RWPE2 (cell line): ENCODE results near the gene MT1F.
A peak's percentile ranks its signal among the peaks of the same experiment; 100 is the strongest.

Experiments used
- ATAC-seq: fragments of 200-7000 bp; cut with Tn5 transposase; 3 replicates; pipeline ENCODE4 v1.9.1; 2021; ENCODE audit warnings: low read depth
- DNase-seq: peaks from one replicate; pipeline ENCODE4 v3.0.0-alpha.2; 2020; ENCODE audit warnings: low spot score
- H3K27ac ChIP-seq: fragments of 450-650 bp; 2 replicates; pipeline ENCODE4 v1.5.1; 2017; ENCODE audit warnings: mild to moderate bottlenecking; ENCODE audit not compliant: poor library complexity, severe bottlenecking
- H3K27me3 ChIP-seq: fragments of 250-450 bp; sonication (Bioruptor Pico); 2 replicates; pipeline ENCODE4 v1.5.1; 2021; ENCODE audit warnings: mild to moderate bottlenecking, moderate library complexity; ENCODE audit not compliant: insufficient read depth, poor library complexity, severe bottlenecking
- H3K36me3 ChIP-seq: fragments of 250-450 bp; sonication (Bioruptor Pico); 2 replicates; pipeline ENCODE4 v1.5.1; 2020; ENCODE audit warnings: low read depth, mild to moderate bottlenecking, moderate library complexity
- H3K4me1 ChIP-seq: fragments of 250-450 bp; sonication (Bioruptor Pico); 2 replicates; pipeline ENCODE4 v1.5.1; 2021; ENCODE audit warnings: mild to moderate bottlenecking, moderate library complexity; ENCODE audit not compliant: insufficient read depth, poor library complexity, severe bottlenecking
- H3K4me3 ChIP-seq: fragments of 250-450 bp; sonication (Bioruptor Pico); 2 replicates; pipeline ENCODE4 v1.5.1; 2021; ENCODE audit warnings: mild to moderate bottlenecking, moderate library complexity; ENCODE audit not compliant: severe bottlenecking
- H3K9me3 ChIP-seq: fragments of 250-450 bp; sonication (Bioruptor Pico); 2 replicates; pipeline ENCODE4 v1.5.1; 2021; ENCODE audit warnings: mild to moderate bottlenecking, moderate library complexity; ENCODE audit not compliant: severe bottlenecking
- TF ChIP-seq, protein P1 (sequence below): fragments of 450-650 bp; IDR thresholded peaks from one replicate; pipeline ENCODE4 v1.5.1; 2017; ENCODE audit warnings: mild to moderate bottlenecking, moderate library complexity; ENCODE audit not compliant: poor library complexity, severe bottlenecking

MT1F gene

DNA sequence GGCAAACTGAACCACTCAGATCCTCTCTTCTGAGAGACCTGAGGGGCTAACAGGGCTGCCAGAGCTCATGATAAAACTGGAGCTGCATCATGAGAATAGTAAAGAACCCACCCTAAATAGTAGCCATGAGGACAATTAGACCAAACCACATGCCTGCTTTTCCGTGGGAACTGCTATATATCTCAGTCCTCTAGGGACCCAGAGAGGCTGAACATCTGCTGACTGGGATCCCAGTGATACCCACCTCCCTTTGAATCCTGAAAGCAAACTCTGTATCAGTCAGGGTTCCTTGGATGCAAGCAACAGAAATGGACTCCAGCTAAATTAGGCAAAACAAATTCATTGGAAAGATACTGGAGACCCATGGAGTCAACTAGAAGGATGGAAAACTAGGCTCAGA is 31.0 kb downstream of the MT1F start:
- Histone ChIP-seq H3K4me1 (peaks cover 37% of the 10 kb centered on the region), H3K9me3 (no peaks in the 10 kb centered on the region), H3K4me3 (no peak overlapping the region), H3K27ac (peak overlapping the region; percentile 74), H3K36me3 (peaks cover 24% of the 10 kb centered on the region), H3K27me3 (no peaks in the 10 kb centered on the region)
- TF ChIP-seq, protein P1, sequence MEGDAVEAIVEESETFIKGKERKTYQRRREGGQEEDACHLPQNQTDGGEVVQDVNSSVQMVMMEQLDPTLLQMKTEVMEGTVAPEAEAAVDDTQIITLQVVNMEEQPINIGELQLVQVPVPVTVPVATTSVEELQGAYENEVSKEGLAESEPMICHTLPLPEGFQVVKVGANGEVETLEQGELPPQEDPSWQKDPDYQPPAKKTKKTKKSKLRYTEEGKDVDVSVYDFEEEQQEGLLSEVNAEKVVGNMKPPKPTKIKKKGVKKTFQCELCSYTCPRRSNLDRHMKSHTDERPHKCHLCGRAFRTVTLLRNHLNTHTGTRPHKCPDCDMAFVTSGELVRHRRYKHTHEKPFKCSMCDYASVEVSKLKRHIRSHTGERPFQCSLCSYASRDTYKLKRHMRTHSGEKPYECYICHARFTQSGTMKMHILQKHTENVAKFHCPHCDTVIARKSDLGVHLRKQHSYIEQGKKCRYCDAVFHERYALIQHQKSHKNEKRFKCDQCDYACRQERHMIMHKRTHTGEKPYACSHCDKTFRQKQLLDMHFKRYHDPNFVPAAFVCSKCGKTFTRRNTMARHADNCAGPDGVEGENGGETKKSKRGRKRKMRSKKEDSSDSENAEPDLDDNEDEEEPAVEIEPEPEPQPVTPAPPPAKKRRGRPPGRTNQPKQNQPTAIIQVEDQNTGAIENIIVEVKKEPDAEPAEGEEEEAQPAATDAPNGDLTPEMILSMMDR = no peak
- ATAC-seq (no peak), DNase-seq (no peak)

DNA sequence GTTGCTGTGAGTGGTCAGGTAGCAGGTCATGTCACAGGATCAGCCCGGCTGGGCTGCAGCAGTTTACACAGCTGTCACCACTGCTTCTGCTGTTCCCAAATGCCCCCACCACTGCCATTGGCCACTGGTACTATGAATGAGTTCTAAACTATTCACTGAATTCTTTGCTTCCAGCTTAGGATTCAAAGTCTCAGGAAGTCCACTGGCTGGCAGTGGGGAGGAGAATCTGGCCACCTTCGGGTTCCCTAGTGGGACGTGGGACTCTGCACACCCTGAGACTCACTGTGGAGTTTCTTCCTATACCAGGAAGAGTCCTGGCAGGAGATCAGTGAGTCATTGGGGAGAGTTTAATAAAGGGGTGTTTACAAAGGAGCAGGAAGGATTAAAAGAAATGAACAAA is 31.4 kb downstream of the MT1F start:
- H3K9me3 ChIP-seq = no peaks in the 10 kb centered on the region
- ATAC-seq = peak; percentile 15; the same call in 2 of the 3 replicates
- no peaks in the 10 kb centered on the region for H3K27me3 ChIP-seq
- peaks cover 35% of the 10 kb centered on the region for H3K4me1 ChIP-seq
- TF ChIP-seq, protein P1 = no peak
- H3K36me3 ChIP-seq = peaks cover 20% of the 10 kb centered on the region
- peak overlapping the region; percentile 74 for H3K27ac ChIP-seq
- no peak overlapping the region for H3K4me3 ChIP-seq
- no peak for DNase-seq

DNA sequence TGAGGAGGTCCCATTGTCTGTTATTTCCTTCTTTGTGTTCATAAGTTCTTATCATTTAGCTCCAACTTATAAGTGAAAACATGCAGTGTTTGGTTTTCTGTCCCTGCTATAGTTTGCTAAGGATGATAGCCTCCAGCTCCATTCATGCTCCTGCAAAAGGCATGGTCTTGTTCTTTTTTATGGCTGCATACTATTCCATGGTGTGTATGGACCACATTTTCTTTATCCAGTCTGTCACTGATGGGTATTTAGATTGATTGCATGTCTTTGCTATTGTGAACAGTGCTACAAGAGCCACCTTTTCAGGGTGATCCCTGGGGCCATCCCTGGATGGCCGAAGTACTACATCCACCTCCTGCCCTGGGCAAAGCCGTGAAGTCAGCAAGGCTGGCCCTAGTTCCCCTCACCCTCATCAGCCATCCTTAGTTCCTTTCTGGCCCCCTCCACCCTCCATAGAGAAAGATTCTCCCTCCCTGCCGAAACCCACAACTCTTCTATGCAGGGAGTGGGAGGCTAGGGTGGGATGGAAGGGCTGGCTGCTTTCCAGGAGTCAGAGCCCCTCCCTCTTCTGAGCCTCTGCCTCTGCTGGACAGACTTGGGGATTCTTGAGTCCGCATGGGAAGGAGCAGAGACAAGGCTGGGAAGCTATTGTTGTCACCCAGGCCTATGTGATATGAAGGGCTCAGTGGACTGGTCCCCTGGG is 32.8 kb downstream of the MT1F start:
- H3K36me3 ChIP-seq = peaks cover 14% of the 10 kb centered on the region
- no peak for DNase-seq
- H3K9me3 ChIP-seq = no peaks in the 10 kb centered on the region
- H3K4me3 ChIP-seq = no peak overlapping the region
- H3K27me3 ChIP-seq = no peaks in the 10 kb centered on the region
- no peak for ATAC-seq
- H3K4me1 ChIP-seq = peaks cover 25% of the 10 kb centered on the region
- TF ChIP-seq, protein P1 = no peak
- H3K27ac ChIP-seq = peak overlapping the region; percentile 74

DNA sequence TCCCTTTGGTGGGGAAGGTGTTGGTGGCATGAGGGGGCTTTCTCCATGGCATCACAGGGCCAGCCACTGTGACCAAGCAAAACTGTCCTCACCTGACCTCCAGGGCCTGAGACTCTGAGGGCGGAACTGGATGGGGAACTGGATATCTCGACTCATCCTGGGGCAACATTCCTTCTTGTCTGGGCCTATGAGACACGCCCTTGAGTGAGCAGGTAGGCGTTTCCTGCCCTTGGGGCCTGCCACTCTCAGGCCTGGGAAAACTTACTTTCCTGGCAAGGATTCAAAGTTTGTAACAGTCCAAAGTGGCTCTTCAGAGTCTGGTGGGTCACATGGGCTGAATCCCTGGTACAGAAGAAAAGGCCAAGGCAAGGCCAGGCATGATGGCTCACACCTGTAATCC is 34.1 kb downstream of the MT1F start:
- no peak overlapping the region for H3K4me3 ChIP-seq
- peaks cover under 1% of the 10 kb centered on the region; the same call in 1 of the 2 replicates for H3K36me3 ChIP-seq
- TF ChIP-seq, protein P1 = no peak
- peak overlapping the region; percentile 74 for H3K27ac ChIP-seq
- DNase-seq (peak; percentile 95), ATAC-seq (peak; percentile 96)
- H3K9me3 ChIP-seq = no peaks in the 10 kb centered on the region
- no peaks in the 10 kb centered on the region for H3K27me3 ChIP-seq
- H3K4me1 ChIP-seq = peaks cover 25% of the 10 kb centered on the region

DNA sequence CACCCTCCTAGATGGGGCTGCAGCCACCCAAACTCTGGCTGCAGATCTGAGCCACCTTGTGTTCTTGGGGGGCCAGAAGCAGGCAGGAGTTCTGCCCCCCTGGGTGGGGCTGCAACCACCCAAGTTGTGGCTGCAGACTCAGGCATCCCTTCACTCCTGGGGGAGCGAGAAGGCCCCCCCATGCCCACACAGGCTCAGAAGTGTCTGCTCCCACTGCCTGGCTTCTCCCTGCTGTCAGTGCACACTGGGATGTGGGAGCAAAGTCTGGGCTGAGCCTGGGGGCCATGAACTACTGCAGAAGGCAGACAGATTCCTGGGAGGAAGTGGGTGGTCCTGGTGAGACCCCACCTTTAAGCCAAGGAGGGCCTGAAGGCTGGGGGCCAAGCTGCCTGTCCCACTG is 37.5 kb downstream of the MT1F start:
- TF ChIP-seq, protein P1 = no peak
- Histone ChIP-seq H3K9me3 (no peaks in the 10 kb centered on the region), H3K4me1 (peaks cover 20% of the 10 kb centered on the region), H3K27me3 (no peaks in the 10 kb centered on the region), H3K4me3 (no peak overlapping the region), H3K36me3 (no peaks in the 10 kb centered on the region), H3K27ac (no peak overlapping the region)
- ATAC-seq = no peak
- no peak for DNase-seq
